HT1080 (cell line): ENCODE data around the gene GTPBP2. TPM values are rescaled to one million over a fixed set of nuclear protein-coding genes. Genes with fewer than 3 reads are reported as not detected.
"Not testable (repeated sequence)": the region's sequence is repeated elsewhere in the genome, so short reads cannot be mapped to it uniquely, and the experiment has no call there.

ENCODE experiments used
- DNase-seq: peaks from one replicate; pipeline ENCODE4 v3.0.0-alpha.2; 2015; ENCODE audit warnings: low read depth
- total RNA-seq: library from RNA; depleted of rRNA; stranded (reverse); fragments of >200 nt; shearing (Covaris generic); gene quantifications from 2 replicates; pipeline ENCODE4 v1.2.3, GENCODE V29; 2014

GTPBP2 gene
- total RNA-seq, 1 experiment from 2014 or later = 32.5 TPM

DNA sequence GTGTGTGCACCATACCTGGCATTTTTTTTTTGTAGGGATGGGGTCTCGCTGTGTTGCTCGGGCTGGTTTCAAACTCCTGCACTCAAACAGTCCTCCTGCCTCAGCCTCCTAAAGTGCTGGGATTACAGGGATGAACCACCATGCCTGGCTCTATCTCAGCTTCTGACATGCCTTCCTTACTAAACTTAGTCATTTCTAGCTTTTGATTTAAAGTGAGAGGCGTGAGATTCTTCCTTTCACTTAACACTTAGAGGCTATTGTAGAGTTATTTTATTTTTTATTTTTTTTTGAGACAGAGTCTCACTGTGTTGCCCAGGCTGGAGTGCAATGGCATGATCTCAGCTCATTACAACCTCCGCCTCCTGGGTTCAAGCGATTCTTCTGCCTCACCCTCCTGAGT is 33.9 kb upstream of the GTPBP2 start:
- not testable (repeated sequence) for DNase-seq

DNA sequence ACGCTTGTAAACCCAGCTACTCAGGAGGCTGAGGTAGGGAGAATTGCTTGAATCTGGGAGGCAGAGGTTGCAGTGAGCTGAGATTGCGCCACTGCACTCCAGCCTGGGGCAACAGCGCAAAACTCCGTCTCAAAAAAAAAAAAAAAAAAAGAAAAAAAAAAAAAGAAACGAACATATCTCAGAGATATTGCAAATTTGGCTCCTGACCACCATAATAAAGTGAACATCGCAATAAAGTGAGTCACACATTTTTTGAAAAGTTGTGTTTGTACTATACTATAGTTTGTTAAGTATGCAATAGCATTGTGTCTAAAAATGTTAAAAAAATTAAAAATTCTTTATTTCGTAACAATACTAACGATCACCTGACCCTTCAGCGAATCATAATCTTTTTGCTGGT is 29.1 kb upstream of the GTPBP2 start:
- no peak for DNase-seq

DNA sequence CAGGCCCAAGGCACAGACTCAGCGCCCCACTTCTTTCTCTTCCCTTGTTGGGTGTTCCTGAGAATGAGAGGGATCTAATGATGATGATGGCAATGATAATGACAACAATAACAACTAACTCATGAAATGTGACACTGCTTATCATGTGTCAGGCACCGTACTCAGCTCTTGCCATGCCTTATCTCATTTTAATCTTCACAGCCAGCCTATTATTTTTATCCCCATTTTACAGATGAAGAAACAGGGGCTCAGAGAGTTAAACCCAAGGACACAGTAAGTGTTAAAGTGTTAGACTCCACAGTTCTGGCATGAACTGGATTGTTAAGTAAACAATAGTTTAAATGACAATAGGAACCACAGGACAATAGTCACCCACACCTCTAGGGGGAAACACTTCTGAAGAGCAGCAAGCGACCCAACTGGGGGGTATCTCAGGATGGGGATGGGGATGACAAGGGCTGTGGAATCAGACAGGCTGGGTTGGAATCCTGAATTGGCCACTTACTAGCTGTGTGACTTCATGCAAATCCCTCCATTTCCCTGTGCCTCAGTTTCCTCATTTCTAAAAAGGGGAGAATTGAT is 28.2 kb upstream of the GTPBP2 start:
- no peak for DNase-seq

DNA sequence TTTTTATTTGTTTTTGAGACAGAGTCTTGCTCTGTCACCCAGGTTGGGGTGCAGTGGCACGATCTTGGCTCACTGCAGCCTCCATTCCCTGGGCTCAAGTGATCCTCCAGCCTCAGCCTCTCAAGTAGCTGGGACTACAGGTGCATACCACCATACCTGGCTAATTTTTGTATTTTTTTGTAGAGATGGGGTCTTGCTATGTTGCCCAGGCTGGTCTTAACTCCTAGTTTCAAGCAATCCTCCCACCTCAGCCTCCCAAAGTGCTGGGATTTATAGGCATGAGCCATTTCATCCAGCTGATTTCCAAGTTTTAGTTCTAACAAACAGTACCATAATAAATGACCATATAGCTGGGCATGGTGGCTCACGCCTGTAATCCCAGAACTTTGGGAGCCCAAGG is 23.8 kb upstream of the GTPBP2 start:
- DNase-seq = not testable (repeated sequence)

DNA sequence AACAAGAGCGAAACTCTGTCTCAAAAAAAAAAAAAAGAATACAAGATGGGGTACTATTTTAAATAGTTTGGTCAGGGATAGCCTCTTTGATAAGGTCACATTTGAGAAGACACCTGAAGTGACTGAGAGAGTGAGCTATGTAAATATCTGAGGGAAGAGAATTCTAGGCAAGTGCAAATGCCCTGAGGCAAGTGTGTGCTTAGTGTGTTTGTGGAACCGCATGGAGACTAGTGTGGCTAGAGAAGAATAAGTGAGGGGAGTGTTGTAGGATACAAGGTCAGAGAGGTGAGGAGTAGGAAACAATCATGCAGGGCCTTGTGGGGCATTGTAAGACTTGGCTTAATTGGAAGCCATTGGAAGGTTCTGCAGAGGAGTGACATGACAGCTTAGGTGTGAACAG is 19.2 kb upstream of the GTPBP2 start:
- DNase-seq = no peak

DNA sequence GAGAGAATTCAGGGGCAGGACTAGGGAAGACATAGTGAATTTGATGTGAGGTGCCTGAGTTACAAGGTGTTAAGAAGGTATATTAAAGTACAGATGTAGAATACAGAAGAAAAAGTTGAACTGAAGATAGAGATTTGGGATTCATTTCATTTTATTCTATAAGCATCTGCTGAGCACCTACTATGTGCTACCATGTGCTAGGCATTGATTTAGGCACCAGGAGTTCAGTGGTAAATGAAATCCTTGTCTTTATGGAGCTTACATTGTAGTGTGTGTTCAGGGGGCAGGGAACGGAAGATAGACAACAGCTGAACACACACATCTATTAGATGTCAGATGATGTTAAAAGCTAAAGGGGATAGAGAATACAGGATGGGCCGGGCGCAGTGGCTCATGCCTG is 18.5 kb upstream of the GTPBP2 start:
- DNase-seq = no peak

DNA sequence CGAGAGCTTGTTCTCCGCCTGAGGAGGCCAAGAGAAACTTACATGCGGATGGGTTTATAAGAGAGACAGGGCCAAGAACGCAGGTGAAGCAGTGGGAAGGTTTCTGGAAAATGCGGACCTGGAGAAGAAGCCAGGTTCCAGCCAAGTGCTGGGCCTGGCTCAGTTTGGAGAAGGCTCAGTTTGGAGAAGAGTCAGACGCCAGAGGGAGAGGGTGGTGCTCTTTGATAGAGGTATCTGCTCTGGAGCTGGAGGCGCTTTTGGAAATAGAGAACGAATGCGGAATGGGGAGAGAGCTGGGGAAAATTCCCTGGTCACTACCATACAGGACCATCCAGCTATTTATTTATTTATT is 16.5 kb upstream of the GTPBP2 start:
- DNase-seq = no peak

DNA sequence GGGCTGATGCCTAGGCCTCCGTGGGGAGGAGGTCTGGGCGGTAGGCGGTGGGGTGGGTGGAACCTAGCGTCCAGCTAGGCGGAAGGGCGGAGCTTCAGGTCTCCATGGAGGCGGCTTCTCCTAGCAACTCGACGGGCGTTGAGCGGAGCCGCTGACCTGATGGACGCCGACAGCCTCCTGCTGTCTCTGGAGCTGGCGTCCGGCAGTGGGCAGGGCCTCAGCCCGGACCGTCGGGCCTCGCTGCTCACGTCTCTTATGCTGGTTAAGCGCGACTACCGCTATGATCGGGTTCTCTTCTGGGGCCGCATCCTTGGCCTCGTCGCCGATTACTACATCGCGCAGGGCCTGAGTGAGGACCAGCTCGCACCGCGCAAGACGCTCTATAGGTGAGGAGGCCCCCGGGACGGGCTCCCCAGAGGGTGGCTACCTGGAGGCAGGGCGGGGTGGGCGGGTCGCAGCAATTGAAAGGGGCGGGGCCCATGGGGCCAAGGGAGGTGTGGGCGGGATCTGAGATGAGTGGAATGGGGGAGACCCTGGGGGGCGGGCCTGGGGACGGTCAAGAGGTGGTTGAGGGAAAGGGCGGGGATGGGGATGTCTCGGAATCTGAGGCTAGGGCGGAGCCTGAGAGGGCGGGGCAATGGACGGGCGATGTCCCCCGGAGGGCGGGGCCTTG is 16.0 kb upstream of the GTPBP2 start, which contains the start of gene RSPH9:
RSPH9 (plus strand) TSS at position 97 of the 673 bp plus-strand sequence; CDS start at position 160, 63 bp downstream.
- DNase-seq = no peak

DNA sequence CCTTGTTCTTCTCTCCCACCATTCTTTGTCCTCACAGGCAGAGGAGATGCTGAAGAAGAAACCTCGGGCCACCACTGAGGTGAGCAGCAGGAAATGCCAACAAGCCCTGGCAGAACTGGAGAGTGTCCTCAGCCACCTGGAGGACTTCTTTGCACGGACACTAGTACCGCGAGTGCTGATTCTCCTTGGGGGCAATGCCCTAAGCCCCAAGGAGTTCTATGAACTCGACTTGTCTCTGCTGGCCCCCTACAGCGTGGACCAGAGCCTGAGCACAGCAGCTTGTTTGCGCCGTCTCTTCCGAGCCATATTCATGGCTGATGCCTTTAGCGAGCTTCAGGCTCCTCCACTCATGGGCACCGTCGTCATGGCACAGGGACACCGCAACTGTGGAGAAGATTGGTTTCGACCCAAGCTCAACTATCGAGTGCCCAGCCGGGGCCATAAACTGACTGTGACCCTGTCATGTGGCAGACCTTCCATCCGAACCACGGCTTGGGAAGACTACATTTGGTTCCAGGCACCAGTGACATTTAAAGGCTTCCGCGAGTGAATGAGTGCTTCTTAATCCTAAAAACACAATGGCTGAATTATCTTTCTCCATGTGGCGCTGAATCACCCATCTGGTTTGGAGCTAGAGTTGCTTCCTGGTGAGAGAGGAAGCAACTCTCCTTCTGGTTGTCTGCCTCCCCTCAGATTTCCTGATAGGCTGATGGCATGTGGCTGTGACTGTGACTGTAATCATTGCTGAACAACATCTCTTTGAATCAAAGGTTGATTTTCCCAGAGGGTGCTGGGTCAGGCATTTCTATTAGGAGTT is 11.1 kb upstream of the GTPBP2 start:
- DNase-seq = peak; percentile 18

DNA sequence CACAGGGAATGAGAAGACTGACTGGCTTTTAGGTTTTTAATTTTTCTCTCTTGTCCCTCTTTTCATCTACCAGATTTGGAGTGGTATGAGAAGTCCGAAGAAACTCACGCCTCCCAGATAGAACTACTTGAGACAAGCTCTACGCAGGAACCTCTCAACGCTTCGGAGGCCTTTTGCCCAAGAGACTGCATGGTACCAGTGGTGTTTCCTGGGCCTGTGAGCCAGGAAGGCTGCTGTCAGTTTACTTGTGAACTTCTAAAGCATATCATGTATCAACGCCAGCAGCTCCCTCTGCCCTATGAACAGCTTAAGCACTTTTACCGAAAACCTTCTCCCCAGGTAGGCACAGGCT is 7.2 kb upstream of the GTPBP2 start:
- DNase-seq = no peak

DNA sequence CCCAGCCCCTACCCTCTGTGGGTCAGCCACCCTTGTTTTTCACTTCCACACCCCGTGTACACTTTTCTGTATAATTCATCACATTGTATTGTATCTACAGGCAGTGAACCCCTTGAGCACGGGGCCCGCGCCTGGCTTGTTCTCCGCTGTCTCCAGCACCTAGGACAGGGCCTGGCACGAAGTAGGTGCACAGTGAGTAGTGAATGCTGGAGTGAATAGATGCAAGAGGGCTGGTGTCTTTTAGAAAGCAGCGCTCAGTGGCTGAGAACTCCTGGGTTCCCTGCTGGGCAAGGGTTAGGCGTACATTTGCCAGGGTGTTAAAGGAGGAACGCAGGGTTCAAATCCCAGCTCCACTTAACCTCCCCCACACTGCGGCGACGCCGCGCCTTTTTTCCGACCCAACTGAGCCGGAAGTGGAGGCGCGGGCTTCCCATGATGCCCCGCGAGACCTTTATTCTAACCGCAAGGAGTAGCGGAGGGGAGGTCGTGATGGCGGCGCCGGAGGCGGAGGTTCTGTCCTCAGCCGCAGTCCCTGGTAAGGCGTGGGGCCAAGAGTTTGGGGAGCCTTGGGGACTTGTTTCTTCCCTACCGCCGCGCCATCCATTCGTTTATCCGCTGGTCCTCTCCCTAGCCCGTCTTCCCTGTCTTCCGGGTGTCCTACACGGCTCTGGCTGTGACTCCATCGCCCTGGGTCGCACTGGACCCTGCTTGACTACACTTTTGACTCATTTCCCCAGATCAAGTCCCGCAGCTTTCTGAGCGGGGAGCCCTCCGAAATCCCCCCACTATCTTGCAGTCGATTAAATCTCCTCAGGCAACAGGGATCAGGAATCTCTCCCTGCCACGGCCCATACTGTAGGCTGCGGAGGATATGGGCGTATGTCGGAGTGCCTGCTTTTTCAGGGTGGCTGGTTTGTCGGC is 6.6 kb upstream of the GTPBP2 start, which contains the start of gene MAD2L1BP:
MAD2L1BP (plus strand) TSS at position 454 of the 921 bp plus-strand sequence; CDS start at position 490, 36 bp downstream.
- DNase-seq = peak; percentile 58

DNA sequence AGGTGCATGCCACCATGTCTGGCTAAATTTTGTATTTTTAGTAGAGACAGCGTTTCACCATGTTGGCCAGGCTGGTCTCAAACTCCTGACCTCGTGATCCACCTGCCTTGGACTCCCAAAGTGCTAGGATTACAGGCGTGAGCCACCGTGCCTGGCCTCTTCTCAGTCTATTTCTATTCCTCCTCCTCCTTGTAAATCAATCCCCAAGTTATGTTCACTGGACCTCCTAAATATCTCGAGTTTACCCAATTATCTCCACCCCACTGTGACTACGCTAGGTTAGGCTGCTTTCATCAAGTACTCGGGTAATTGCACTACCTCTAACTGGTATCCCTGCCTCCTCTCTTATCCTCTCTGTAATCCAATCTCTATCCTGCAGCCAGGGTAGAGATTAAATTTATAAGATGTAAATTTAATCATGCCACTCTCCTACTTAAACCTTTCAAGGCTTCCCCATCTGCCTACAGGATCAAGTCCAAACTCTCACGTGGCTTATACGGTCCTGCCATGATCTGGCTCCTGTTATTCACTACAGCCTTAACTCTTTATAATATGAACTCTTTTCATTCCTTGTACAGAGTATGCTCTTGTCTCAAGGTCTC is 5.7 kb upstream of the GTPBP2 start:
- DNase-seq = no peak

DNA sequence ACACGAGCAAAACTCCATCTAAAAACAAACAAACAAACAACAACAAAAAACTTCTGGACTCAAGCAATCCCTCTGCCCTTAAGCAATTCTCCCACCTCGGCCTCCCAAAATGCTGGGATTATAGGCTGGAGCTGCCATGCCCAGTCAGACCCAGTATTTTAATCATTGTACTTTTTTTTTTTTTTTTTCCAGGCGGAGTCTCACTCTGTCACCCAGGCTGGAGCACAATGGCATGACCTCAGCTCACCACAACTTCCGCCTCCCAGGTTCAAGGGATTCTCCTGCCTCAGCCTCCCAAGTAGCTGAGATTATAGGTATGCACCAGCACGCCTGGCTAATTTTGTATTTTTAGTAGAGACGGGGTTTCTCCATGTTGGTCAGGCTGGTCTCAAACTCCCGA is 3.9 kb upstream of the GTPBP2 start:
- peak; percentile 26 for DNase-seq

DNA sequence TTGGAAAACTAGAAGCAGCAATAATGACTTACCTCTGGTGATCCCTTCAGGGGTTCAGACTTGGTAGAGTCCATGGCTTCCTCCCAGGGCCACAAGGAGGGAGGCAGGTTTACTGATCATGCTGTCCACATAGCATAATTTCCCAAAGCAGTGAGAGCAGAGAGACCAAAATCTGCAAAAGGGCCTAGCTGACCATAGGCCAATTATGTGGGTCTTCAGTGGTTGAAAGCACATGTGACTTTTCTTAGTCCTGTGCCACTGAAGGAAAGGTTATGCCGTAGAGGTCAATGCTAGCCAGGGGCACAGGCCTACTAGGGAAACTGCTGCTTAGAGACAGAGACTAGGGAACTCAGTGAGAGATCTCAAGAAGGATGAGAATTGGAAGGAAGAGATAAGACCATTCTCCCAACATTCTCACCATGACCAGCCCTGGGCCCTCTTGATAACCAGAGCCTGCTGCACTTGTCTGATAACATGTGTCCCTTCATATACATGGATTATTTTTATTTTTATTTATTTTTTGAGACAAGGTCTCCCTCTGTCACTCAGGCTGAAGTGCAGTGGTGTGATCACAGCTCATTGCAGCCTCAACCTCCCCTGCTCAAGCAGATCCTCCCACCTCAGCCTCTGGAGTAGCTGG is 2.0 kb upstream of the GTPBP2 start:
- DNase-seq = no peak

DNA sequence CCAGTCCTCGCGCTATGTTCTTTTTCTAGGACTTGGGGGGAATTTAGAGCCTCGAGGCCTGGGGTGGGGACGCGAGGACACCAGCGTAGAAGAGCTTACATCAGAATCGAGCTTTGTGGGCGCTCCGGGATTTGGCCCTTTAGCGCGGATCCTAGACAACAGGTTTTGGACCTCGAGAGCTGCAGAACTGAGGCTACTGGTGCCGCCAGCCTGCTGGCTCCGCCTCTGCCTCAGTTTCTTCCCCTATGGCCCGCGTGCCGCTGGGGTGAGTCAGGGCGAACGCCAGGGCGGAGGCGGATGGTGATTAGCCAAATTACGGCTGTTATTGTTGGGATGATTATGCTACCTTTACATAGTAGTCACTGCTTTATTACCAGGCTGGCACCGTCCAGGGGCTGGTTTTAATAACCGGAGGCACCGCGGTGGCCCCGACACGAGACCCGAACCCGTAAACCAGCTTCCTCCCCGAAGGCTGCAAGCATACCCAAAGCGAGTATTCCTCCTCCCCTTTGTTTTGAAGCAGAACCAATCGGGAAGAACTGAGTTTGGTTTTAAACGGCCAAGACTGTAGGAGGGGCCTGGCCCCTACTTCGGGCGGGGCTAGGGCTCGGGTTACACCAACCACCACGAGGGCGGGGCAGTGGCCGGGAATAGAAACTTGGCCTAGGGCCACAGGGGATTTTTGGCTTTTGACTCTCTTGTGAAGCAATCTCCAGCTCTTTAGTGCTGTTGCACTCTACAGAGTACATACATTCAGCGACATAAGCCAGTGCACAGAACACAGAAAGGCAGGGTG is 639 bp upstream of the GTPBP2 start:
- peak; percentile 97 for DNase-seq

DNA sequence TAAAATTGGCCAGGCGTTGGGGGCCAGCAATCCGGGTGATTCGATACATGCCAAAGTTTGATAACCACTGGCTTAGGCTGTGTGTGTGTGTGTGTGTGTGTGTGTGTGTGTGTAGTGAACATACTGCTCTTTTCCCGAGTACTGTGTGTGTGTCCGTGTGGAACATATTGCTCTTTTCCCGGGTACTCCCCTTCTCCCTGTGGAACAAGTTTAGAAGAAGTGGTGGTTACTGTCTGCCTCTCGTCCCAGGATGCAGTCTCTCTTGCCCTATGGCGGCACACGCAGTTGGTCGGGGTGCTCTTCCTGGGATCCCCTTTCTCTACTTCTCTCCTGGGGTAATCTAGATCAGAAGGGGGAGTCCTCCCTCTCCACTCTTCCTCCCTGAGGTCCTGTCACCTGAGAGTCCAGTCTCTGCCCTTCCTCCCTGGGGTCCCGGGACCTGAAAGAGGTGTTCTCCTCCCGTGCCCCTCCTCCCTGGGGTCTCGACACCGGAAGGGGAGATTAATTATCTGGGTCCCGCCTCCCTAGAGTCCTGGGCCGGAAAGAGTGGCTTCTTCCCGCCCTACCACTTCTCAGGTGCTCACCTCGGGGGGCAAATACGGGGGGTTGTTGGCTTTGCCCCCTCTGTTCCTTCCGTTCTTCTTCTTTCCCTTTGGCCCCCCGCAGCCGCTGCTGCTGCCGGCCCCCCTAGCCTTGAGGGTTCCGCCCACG is 516 bp downstream of the GTPBP2 start:
- peak; percentile 33 for DNase-seq

DNA sequence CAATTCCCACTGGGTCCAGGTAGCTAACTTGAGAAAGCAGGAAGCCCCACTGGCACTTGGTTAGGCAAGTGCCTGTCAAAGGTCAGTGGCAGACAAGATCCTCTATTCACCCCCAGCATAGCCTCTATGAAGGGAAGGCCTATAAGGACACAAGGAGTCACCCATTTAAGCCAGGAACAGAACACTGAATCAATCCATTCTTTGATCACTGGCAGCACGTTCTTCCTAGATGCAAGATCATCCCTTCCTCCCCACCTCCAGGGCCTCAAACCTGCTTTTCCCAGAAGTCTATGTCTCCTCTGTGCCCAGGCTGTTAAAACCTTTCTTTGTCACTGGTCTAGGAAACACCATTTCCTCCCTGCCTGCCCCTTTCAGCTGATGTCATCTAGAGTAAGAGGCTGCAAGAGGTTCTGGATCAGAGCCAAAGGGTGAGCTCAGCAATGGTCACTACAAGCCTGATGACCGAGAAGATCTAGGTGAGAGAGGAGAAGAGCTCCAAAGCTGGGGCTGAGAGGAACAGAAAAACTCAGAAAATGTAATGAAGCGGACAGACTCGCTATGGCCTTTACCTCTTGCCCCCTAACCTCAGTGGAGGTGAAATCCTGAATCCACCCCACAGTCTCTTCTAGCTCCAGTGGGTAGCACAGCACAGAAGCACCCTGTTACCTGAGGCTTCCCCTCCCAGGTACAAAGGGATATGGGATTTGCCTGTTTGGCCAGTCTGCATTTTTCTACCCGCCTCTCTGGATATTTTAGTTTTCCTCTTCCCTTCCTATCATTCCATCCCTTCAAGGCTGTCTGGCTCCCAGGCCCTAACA is 1.8 kb downstream of the GTPBP2 start:
- peak; percentile 90 for DNase-seq

DNA sequence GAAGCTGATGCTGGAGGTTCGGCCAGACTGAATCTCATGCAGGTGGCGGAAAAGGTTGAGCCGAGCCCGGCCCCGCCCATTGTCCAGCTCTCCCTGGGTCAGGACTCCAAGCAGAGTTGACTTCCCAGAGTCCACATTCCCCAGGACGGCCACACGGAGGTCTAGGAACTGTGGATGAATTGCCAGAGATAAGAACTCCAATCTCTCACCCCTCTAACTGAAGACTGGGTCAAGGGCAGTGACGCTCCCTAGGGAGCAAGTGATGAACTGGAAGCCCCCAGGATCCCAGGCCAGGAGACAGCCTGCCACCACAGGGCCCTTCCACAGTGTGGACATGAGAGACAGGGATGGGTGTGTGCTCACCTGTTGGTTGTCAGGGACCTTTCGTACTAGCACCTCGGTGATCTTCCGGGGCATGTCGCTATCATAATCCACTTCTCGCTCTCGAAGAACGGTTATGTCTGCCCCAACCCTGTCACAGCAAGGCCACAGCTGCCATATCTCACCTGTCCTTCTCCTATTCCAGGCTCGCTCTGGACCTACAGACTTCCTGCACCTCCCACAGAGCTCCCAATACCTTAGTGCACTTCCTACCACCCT is 3.6 kb downstream of the GTPBP2 start:
- DNase-seq = no peak
